GM15510 (cell line): Measurements from ENCODE around the gene ESD.

Experiments
- POLR2A ChIP-seq: IDR thresholded peaks from 3 replicates; pipeline ENCODE4 v1.6.1; 2011; ENCODE audit warnings: borderline replicate concordance; ENCODE audit not compliant: insufficient read length; ENCODE audit errors: extremely low read depth

Gene ESD

GRCh38 chr13:46735425-46735824 lies 61.5 kb downstream of the ESD start:
- no peak for TF ChIP-seq POLR2A

GRCh38 chr13:46731535-46731934 lies 65.4 kb downstream of the ESD start:
- no peak for TF ChIP-seq POLR2A

- TF ChIP-seq POLR2A = no peak
These were observed 68.2 kb downstream of the ESD start for GRCh38 chr13:46728777-46729176.

- TF ChIP-seq POLR2A = no peak
These were observed 70.6 kb downstream of the ESD start for GRCh38 chr13:46726347-46726746.
